Measurements from ENCODE around the gene PEPD.

DNA sequence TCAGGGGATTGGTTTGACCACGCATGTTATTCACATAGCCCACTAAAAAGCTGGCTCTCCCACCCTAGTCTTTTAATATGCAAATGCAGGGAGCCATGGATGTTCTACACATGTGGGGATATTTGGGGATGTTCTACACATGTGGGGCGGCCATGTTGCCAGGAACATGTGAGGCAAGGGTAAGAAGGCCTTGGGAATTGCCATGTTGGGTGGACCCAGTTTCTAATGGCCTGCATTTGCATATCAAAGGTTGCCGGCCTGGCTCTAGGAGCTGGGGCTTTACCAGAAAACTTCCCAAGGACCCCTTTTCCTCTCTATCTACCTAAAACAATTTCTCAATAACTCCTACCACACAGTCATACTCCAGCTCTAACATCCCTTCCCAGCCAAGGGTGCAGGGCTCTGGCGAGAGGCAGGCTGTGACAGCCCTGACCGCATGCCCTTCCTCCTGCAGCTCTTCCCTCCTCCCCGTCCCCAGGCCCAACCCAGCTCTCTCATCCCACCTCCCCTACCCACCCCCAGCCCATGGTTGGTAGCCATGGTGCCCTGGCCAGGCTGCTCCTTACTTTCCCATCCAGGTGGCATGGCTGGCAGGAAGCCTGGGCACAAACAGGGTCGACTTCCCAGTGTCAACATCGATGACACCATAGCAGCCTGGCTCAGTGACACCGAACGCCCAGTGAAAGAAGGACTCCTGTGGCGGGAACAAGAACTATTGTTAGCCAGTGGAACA is 11.0 kb downstream of the PEPD start:
- TF ChIP-seq, protein P1, sequence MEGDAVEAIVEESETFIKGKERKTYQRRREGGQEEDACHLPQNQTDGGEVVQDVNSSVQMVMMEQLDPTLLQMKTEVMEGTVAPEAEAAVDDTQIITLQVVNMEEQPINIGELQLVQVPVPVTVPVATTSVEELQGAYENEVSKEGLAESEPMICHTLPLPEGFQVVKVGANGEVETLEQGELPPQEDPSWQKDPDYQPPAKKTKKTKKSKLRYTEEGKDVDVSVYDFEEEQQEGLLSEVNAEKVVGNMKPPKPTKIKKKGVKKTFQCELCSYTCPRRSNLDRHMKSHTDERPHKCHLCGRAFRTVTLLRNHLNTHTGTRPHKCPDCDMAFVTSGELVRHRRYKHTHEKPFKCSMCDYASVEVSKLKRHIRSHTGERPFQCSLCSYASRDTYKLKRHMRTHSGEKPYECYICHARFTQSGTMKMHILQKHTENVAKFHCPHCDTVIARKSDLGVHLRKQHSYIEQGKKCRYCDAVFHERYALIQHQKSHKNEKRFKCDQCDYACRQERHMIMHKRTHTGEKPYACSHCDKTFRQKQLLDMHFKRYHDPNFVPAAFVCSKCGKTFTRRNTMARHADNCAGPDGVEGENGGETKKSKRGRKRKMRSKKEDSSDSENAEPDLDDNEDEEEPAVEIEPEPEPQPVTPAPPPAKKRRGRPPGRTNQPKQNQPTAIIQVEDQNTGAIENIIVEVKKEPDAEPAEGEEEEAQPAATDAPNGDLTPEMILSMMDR (conservative IDR thresholded peaks at IDR 0.05 in 1 of 2, IDR thresholded peaks at IDR 0.05 in 1 of 2; ENCODE audit: extremely low read depth in 1 of 2, insufficient read depth in 1 of 2, low read depth in 1 of 2, low read length in 2 of 2): no peak
- no peak for TF ChIP-seq EZH2 (IDR thresholded peaks at IDR 0.05; ENCODE audit: borderline replicate concordance, low read length)

Data from mammary epithelial cell (primary cell).